ENCODE results near the gene MYOF. TPM values are rescaled to one million over a fixed set of nuclear protein-coding genes. Genes with fewer than 3 reads are reported as not detected.

MYOF gene
- polyA plus RNA-seq, 1 donor (not counting 4 experiments of a cell fraction or from before 2014, with no cell fraction given): 232 TPM

DNA sequence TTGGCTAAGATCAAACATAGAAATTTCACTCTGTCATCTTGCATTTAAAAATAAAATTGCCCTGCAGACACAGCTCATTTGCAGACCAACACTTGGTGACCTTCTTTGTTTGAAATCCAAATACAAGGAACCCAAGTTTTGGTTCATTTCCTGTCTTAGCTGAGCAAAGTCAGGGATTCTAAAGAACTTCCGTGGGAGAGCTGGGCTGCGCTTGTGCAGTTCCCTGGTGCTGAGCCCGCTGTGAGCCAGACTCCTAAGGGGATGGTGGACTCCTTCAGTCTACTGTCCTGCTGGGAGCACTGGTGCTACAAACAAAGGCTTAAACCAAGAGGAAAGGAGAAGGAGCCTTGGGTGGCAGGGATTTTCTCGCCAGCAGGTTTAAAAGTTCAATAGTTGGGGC is 60.0 kb downstream of the MYOF start:
- Histone ChIP-seq H3K9ac (ENCODE audit: control insufficient read depth, extremely low read depth, insufficient read depth, low read length) (no peak overlapping the region), H3K4me3 (ENCODE audit: control insufficient read depth in 2 of 3, extremely low read depth in 1 of 3, insufficient read depth in 2 of 3, low read depth in 1 of 3, low read length in 3 of 3) (no peak overlapping the region), H3K4me2 (ENCODE audit: control insufficient read depth, extremely low read depth, insufficient read depth, low read depth, low read length) (no peak overlapping the region), H3K4me1 (ENCODE audit: control insufficient read depth, extremely low read depth, insufficient read depth, low read length) (peaks cover 12% of the 10 kb centered on the region), H3K27ac (ENCODE audit: control insufficient read depth, insufficient read depth, low read length) (no peak overlapping the region), H3K9me3 (ENCODE audit: control insufficient read depth, low read depth, low read length) (no peaks in the 10 kb centered on the region), H3K27me3 (ENCODE audit: control insufficient read depth, extremely low read depth, insufficient read depth, low read length) (no peaks in the 10 kb centered on the region), H4K20me1 (ENCODE audit: control insufficient read depth, extremely low read depth, insufficient read depth, low read length) (no peaks in the 10 kb centered on the region), H3K9me1 (ENCODE audit: control insufficient read depth, extremely low read depth, insufficient read depth, low read length) (no peaks in the 10 kb centered on the region), H3K36me3 (ENCODE audit: control insufficient read depth in 2 of 2, extremely low read depth in 1 of 2, insufficient read depth in 2 of 2, low read length in 2 of 2) (peaks cover 43% of the 10 kb centered on the region in 2 experiments), H2AFZ (ENCODE audit: control insufficient read depth, low read length) (no peak overlapping the region), H3K79me2 (ENCODE audit: control insufficient read depth, insufficient read depth, low read length) (peaks cover 35% of the 10 kb centered on the region)
- dilution Hi-C loops (cut with MboI; ENCODE audit: extremely low pct_ligation_motif_present, low sequenced_read_pairs): no loop called here
- DNase-seq (ENCODE audit: low read depth, low spot score): no peak
- no peak for TF ChIP-seq EZH2 (IDR thresholded peaks at IDR 0.05; ENCODE audit: low read length)
- TF ChIP-seq, protein P1, sequence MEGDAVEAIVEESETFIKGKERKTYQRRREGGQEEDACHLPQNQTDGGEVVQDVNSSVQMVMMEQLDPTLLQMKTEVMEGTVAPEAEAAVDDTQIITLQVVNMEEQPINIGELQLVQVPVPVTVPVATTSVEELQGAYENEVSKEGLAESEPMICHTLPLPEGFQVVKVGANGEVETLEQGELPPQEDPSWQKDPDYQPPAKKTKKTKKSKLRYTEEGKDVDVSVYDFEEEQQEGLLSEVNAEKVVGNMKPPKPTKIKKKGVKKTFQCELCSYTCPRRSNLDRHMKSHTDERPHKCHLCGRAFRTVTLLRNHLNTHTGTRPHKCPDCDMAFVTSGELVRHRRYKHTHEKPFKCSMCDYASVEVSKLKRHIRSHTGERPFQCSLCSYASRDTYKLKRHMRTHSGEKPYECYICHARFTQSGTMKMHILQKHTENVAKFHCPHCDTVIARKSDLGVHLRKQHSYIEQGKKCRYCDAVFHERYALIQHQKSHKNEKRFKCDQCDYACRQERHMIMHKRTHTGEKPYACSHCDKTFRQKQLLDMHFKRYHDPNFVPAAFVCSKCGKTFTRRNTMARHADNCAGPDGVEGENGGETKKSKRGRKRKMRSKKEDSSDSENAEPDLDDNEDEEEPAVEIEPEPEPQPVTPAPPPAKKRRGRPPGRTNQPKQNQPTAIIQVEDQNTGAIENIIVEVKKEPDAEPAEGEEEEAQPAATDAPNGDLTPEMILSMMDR (optimal IDR thresholded peaks at IDR 0.05 in 1 of 3, IDR thresholded peaks at IDR 0.05 in 1 of 3, conservative IDR thresholded peaks at IDR 0.05 in 1 of 3; ENCODE audit: extremely low read depth in 1 of 3, insufficient read depth in 2 of 3, low read length in 3 of 3): no peak
- no peak for FAIRE-seq

DNA sequence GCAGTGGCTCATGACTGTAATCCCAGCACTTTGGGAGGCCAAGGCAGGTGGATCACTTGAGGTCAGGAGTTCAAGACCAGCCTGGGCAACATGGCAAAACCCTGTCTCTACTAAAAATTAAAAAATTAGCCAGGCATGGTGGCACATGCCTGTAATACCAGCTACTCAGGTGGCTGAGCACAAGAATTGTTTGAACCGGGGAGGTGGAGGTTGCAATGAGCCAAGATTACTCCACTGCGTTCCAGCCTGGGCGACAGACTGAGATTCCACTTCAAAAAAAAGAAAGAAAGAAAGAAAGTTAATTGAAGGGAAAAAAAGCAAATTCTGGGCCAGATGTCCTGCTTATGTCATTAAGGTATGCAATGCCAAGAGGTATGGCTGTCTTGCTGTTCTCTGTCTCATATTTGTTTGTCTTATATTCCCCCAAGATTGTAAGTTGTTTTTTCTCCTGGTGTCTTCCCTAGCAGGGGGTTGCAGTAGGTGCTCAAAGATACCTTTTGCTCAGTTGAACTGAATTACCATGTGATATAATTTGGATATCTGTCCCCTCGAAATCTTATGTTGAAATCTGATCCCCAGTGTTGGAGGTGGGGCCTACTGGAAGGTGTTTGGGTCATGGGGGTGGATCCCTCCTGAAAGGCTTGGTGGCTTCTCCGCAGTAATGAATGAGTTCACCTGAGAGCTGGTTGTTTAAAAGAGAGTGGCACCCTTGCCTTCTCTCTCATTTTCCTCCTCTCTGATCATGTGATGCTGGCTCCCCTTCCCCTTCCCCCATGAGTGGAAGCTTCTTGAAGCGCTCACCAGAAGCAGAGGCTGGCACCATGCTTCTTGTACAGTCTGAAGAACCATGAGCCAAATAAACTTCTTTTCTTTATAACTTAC is 60.9 kb downstream of the MYOF start:
- Histone ChIP-seq H3K79me2 (ENCODE audit: control insufficient read depth, insufficient read depth, low read length) (peaks cover 37% of the 10 kb centered on the region), H3K27me3 (ENCODE audit: control insufficient read depth, extremely low read depth, insufficient read depth, low read length) (no peaks in the 10 kb centered on the region)

More for the DNA sequence above, 60.9 kb downstream of the MYOF start:
- H3K9ac ChIP-seq (ENCODE audit: control insufficient read depth, extremely low read depth, insufficient read depth, low read length): no peak overlapping the region
- H3K4me2 ChIP-seq (ENCODE audit: control insufficient read depth, extremely low read depth, insufficient read depth, low read depth, low read length): no peak overlapping the region
- H3K4me1 ChIP-seq (ENCODE audit: control insufficient read depth, extremely low read depth, insufficient read depth, low read length): peaks cover 10% of the 10 kb centered on the region
- dilution Hi-C loops (cut with MboI; ENCODE audit: extremely low pct_ligation_motif_present, low sequenced_read_pairs): no loop called here
- H2AFZ ChIP-seq (ENCODE audit: control insufficient read depth, low read length): no peak overlapping the region
- no peaks in the 10 kb centered on the region for H3K9me1 ChIP-seq (ENCODE audit: control insufficient read depth, extremely low read depth, insufficient read depth, low read length)
- H3K27ac ChIP-seq (ENCODE audit: control insufficient read depth, insufficient read depth, low read length): no peak overlapping the region
- peaks cover 46% of the 10 kb centered on the region in 2 experiments for H3K36me3 ChIP-seq (ENCODE audit: control insufficient read depth in 2 of 2, extremely low read depth in 1 of 2, insufficient read depth in 2 of 2, low read length in 2 of 2)
- H3K4me3 ChIP-seq (ENCODE audit: control insufficient read depth in 2 of 3, extremely low read depth in 1 of 3, insufficient read depth in 2 of 3, low read depth in 1 of 3, low read length in 3 of 3): no peak overlapping the region
- no peak for FAIRE-seq
- TF ChIP-seq, protein P1 (optimal IDR thresholded peaks at IDR 0.05 in 1 of 3, IDR thresholded peaks at IDR 0.05 in 1 of 3, conservative IDR thresholded peaks at IDR 0.05 in 1 of 3; ENCODE audit: extremely low read depth in 1 of 3, insufficient read depth in 2 of 3, low read length in 3 of 3): no peak
- no peak for TF ChIP-seq EZH2 (IDR thresholded peaks at IDR 0.05; ENCODE audit: low read length)
- no peak for DNase-seq (ENCODE audit: low read depth, low spot score)
- H3K9me3 ChIP-seq (ENCODE audit: control insufficient read depth, low read depth, low read length): no peaks in the 10 kb centered on the region
- H4K20me1 ChIP-seq (ENCODE audit: control insufficient read depth, extremely low read depth, insufficient read depth, low read length): no peaks in the 10 kb centered on the region
